D341Med (cell line): Measurements from ENCODE around the gene THRAP3.
A peak's percentile ranks its signal among the peaks of the same experiment; 100 is the strongest.
"Not testable (repeated sequence)": the region's sequence is repeated elsewhere in the genome, so short reads cannot be mapped to it uniquely, and the experiment has no call there.

Source experiments
- DNase-seq: peaks from one replicate; pipeline ENCODE4 v3.0.0; 2012; ENCODE audit warnings: low spot score

THRAP3 gene

DNA sequence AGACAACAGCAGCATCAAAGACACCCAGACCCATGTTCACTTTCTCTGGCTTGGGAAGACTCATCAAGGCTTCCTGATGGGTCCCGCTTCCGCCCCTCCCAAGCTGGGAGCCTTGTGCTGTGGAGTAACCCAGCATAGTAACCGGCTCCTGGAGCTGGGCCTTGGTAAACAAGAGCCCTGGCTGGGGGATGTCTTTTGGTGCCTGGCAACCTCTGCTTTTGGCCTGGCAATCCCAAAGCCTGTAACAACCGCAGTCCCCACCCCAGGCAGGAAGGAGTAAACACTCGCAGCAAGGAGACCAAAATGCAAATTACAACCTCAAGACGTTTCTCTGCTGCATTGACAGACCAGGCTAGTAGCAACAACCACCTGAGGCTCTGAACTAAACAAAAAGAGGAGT lies 16.9 kb upstream of the THRAP3 start:
- no peak for DNase-seq

DNA sequence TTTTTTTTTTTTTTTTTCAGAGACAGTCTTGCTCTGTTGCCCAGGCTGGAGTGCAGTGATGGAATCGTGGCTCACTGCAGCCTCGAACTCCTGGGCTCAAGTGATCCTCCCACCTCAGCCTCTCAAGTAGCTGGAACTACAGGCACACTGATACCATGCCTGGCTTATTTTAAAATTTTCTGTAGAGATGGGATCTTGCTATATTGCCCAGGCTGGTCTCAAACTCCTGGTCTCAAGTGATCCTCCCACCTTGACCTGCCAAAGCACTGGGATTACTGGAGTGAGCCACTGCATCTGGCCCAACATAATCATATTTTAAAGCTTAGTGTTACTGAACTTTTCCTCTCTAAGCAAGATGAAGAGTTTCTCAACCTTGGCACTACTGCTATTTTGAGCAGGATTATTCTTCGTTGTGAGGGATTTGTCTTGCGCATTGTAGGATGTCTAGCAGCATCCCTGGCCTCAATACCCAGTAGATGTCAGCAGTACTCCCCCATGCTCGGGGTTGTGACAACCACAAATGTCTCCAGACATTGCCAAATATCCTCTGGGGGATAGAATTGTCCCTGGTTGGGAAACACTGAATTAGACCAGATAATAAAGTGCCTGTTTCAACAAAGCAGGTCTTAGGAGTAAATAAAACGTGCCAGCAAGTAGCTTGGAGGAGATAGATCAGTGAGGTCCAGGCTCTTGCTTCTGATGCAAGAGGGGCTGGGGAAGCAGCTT lies 15.1 kb upstream of the THRAP3 start:
- no peak for DNase-seq

DNA sequence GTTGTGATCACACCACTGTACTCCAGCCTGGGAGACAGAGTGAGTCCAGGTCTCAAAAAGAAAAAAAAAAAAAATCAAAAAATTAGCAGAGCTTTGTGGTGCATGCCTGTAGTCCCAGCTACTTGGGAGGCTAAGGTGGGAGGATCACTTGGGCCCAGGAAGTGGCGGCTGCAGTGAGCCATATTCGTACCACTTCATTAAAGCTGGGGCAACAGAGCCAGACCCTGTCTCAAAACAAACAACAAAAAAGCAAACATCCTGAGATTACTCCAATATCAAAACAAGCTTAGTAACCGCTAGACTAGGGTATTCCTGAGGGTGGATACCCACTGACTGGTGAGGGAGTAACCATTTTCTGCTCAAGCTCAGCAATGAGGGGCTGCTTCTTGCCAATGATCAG lies 12.9 kb upstream of the THRAP3 start:
- no peak for DNase-seq

DNA sequence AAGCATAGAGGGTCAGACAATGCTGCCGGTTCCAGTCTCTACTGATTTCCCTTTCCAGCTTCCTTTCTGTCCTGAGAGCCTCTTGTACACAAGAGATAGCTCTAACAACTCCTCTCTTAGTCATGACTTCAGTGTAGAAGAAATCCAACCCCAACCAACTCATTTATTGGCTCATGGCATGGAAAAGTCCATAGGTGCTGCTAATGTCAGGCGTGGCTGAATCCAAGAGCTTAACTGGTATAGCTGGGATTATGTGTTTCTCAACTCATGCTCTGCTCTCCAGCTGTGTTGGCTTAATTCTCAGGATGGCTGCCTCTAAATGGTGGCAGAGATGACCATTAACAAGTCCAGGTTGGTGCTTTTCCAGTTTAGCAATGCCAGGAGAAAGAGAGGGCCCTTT lies 12.4 kb upstream of the THRAP3 start:
- DNase-seq = no peak

DNA sequence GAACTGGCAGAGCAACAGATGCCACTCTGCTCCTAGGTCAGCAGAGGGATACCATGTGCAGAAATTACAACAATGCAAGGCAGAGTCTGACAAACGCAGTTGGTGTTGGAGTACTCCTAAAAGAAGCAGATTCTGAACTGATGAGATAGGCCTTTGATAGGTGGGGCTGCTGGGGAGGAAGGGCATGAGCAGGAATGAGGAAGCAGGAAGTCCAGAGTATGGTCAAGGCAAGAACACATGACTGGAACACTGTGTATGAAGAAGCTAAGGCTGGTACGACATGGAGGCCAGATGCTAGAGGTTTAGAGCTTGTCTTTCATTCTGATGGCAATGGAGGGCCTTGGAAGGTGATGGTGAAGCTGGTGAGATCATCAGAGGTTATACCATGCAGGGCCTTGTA lies 11.5 kb upstream of the THRAP3 start:
- no peak for DNase-seq

DNA sequence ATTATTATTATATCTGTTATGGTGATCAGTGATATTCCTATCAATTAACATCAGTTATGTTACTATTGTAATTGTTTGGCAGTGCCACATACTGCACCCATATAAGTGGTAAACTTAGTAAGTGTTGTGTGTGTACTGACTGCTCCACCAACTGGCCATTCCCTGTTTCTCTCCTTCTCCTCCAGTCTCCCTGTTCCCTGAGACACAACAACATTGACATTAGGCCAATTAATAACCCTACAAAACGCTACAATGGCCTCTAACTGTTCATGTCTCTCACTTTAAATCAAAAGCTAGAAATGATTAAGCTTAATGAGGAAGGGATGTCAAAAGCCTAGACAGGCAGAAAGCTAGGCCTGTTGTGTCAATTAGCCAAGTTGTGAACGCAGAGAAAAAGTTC lies 6.6 kb upstream of the THRAP3 start:
- no peak for DNase-seq

DNA sequence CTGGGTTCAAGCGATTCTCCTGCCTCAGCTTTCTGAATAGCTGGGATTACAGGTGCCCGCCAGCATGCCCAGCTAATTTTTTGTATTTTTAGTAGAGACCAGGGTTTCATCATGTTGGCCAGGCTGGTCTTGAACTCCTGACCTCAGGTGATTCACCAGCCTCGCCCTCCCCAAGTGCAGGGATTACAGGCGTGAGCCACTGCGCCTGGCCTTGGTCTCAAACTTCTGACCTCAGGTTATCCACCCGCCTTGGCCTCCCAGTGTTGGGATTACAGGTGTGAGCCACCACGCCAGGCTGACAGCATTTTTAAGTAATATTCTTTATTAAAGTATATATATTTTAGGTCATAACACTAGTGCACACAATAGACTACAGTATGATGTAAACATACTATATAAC lies 2.3 kb upstream of the THRAP3 start:
- DNase-seq = not testable (repeated sequence)

DNA sequence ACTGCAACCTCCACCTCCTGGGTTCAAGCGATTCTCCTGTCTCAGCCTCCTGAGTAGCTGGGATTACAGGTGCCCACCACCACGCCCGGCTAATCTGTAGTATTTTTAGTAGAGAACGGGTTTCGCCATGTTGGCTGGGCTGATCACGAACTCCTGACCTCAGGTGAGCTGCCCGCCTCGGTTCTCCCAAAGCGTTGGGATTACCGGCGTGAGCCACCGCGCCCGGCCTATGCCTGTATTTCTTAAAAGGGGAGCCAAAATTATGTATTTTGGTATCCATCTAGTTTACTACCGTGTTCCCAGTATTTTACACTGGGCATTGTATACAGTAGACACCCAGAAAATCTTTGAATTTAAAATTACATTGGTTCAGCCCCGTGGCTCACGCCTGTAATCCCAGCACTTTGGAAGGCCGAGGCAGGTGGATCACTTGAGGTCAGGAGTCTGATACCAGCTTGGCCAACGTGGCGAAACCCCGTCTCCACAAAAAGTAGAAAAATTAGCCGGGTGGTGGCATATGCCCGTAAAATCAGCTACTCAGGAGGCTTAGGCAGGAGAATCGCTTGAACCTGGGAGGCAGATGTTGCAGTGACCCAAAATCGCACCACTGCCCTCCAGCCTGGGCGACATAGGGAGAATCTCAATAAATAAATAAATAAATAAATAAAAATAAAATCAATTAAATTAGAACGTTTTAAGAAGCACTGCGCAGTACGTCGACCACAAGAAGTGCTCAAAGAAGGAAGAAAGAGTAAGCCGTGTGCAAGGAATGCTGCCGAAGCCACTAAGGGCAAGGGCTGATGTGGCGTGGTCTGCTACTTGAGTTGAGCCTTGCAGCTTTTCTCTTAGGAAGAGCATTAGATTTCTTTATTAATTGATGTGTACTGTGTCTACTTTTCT lies 1.5 kb upstream of the THRAP3 start:
- DNase-seq = no peak

DNA sequence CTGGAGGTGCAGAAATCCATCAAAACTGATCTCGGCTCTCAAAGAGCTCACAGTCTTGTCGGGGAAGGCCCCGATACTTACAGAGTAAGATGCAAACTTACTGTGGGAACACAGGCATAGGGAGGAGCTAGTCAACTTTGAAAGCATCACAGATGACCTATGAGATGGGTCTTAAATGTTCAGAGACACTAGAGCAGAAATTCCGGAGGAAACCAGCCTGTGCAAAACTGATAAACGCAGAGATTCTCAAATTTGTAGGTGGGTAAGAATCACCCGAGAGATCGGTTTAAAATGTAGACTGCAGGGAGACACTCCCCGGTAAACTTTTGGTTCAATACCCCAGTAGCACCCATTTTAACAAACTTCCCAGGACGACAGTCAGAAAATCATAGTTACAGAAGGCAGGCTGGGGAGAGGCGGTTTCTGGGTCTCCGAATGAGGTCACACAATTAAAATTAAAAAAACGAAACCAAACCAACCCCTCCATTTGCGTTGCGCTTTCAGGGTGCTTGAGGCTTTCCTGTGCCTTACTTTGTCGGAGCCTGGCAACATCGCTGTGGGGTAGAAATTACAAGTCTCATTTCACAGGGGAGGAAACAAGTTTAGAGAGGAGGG lies 755 bp upstream of the THRAP3 start:
- no peak for DNase-seq

DNA sequence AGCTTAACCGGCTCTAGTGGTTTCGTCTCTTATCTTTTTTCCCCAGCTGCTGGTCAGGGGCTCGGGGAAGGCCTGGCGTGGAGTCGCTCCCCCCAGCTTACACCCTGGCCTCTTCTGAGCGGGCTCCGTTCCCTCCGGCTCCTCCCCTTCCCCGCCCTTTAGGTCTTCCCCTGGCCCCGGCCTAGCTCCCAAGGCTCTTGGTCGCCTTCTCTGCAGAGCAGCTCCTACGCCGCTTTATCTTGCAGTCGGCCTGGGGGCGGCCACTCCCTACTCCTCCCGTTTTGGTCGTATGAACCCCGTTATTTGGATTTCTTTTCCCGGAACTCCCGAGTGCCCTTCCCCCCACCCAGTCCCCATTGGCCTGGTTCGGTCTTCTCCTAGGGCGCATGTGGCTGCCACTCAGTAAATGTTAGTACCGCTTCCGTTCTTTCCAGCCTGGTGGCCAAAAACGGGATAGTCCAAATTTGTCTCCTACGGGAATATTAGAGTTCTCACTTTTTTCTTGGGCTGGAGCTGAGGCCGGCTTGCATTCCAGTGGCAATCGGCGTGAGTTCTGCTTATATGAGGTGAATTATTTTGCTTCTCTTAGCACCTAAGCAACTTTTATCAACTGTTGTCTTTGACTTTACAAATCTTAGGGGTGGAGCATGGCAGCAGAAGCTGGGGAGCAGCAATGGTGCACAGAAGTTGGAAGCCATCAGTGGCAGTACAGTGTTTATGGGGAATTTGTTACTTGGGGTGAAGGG lies 467 bp downstream of the THRAP3 start:
- peak; percentile 83 for DNase-seq

DNA sequence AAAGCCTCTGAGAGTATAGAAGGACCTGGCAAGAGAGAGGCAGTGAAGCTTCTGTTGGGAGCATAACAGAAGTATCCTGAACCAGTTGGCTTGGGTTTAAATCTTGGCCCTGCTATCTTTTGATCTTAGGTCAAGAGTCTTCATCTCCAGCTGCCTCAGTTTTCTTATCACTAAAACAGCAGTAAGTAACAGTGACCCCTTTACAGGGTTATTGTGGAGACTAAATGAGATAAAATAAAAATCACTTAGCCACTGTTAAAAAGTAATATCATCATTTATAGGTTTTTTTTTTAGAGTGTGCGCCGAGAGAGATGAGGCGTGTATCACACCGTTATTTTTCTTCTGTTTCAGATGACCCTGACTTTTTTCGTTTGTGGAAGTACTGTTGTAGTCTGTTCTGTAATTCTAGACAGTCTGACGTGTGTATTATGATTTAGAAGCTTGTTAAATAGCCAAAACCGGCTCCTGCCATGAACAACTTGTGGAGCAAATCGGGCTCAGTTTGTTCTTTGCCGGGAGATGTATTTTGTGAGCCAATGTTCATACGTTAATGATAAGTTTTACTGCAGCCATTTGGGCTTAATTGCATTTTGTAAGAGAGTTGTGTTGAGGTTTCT lies 1.1 kb downstream of the THRAP3 start:
- no peak for DNase-seq

DNA sequence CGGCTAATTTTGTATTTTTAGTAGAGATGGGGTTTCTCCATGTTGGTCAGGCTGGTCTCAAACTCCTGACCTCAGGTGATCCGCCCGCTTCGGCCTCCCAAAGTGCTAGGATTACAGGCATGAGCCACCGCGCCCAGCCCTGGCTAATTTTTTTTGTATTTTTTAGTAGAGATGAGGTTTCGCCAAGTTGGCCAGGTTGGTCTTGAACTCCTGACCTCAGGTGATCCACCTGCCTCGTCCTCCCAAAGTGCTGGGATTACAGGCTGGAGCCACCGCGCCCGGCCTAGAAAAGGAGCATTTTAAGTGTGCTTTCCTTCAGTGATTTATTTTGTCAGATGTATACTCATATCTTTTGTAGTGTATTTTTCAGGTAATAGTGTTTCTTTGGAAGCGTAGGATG lies 6.0 kb downstream of the THRAP3 start:
- not testable (repeated sequence) for DNase-seq

DNA sequence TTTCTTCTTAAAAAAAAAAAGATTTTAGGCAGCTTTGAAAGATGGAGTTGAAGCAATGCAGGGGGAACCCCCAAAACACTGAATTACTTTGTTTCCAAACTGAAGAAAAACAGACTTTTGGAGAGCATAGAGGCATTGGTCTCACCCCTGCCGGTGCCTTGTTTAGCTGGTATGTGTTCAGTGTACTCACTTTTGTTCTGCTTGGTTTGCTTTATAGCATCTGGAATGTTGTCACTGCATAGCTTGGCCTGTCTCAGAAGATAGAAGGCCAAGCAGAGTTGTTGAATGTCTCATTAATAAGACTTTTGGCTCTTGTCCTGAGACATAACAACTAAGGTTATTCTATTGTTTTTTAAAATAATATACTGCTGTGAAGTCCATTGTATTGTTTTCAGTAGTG lies 6.9 kb downstream of the THRAP3 start:
- DNase-seq = no peak

DNA sequence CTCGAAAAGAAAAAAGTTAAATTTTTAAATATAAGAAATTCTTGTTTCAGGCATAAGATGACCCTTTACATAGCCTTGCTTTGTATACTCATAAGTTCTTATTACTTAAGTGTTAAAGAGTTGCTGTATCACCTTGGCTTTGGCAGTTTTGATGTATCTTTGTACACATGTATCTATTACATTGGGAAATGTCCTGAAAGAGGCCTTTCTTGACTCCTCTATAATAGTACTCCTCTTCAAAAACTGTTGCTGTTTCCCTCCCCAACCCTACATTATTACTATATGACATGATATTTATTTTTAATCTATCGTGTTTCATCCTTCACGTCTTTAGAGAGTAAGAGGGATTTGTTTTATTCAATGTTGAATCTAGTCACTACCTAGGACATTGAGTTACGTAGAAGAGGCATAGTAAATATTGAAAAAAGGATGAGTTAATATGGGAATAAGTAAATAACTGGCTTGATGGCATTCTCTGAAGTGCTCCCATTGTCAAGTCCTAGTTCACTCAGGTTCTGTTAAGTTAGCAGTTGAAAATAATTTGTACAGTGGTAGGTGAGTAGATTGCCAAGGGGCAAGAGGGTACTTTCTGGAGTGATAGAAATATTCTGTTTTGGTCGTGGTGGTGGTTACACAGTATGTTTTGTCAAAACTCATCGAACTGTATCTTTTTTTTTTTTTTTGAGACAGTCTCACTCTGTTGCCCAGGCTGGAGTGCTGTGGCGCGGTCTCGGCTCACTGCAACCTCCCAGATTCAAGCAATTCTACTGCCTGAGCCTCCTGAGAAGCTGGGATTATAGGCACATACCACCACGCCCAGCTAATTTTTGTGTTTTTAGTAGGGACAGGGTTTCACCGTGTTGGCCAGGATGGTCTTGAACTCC lies 8.2 kb downstream of the THRAP3 start:
- no peak for DNase-seq

DNA sequence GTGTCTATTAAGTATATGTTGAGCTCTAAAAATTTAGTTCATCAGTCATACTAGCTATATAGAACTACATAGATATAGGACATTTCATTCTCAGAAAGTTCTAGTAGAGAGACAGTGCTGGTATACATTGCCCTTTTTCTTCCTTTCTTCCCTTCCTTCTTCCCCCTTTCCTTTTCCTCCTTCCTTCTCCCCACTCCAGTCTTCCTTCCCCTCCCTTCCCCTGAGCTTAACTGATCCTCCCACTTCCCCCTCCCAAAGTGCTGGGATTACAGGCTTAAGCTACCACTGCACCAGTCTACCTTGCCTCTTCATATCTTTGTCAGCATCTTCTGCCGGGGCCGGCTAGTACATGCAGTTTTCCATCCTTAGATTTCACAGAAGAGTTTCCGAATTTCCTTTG lies 12.1 kb downstream of the THRAP3 start:
- DNase-seq = peak; percentile 66

DNA sequence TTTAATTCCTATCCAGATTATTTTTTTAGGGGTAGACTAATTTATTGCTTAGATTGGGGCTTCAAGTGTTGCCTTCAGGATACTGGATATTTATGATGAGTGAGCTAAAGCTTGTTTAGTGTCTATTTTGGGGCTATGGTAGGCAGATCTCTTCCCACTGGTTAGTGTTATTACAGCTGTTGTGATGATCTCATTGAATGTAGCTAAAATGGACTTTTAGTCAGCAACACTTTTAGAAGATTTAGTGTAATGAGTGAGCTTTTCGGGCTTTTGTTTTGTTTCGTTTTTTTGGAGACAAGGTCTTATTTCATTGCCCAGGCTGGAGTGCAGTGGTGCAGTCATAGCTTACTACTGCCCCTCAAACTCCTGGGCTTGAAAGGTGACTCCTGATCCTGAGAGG lies 14.2 kb downstream of the THRAP3 start:
- DNase-seq = no peak

DNA sequence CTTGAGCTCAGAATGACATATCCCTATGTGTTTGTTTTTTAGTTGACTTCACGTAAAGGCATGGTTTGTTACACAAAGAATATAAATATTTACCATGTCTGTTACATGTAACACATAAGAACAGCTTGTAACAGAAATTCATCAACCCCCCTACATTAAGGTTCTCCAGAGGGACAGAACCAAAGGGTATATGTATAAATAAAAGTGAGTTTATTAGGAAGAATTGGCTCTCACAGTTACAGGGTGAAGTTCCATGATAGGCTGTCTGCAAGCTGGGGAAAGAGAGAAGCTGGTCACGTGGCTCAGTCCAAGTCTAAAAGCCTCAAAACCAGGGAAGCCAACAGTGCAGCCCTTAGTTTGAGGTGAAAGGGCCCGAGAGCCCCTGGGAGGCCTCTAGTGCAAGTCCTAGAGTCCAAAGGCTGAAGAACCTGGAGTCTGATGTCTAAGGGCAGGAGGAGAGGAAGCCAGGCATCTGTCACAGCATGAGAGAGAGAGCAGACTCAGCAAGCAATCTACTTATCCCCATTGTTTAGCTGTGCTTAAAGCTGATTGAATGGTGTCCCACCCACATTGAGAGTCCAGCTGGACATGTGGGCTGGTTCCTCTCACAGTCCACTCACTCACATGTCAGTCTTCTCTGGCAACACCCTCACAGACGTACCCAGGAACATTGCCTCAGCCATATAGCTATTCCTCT lies 15.8 kb downstream of the THRAP3 start:
- peak; percentile 61 for DNase-seq

DNA sequence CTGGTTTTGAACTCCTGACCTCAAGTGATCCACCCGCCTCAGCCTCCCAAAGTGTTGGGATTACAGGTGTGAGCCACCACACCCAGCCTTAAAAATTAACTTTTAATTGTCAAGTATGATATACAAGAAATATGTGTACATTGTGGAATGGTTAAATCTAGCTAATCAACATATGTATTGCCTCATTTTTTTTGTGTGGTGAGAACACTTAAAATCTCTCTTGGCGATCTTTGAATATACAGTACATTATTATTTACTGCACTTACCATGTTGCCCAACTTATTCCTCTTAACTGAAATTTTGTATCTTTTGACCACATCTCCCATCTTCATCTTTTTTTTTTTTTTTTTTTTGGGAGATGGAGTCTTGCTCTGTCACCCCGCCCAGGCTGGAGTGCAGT lies 23.3 kb downstream of the THRAP3 start:
- no peak for DNase-seq

DNA sequence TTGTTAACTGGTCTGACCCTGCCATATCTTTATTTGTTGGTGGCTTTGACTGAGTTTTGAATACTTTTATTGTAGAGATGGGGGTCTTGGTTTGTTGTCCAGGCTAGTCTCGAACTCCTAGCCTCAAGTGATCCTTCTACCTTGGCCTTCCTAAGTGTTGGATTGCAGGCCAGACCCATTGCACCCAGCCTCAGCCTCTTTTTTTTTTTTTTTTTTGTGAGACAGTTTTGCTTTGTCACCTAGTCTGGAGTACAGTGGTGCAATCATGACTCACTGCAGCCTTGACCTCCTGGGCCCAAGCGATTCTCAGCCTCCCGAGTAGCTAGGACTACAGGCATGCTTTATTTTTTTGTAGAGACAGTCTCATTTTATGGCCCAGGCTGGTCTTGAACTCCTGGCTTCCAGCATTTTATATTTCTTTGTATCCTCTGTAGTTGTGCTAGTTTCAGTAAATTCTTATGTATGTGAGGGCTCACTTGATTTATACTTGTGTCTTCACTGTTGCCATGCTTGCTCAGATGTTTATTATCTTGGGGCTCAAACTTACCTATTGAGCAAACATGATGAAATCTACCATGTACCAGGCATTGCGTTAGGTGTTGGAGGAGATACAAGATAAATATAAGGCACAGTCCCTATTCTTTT lies 24.1 kb downstream of the THRAP3 start:
- no peak for DNase-seq
